Nephron (organoid): ENCODE data around the gene PDK1.
"Not testable (repeated sequence)": the region's sequence is repeated elsewhere in the genome, so short reads cannot be mapped to it uniquely, and the experiment has no call there.

Experiments used
- H3K27ac Mint-ChIP-seq, 3 experiments: 2 replicates each; pipeline ENCODE4 v1.8.0; 2020; ENCODE audit warnings: mixed read lengths in 3 of 3, mild to moderate bottlenecking in 2 of 3, moderate library complexity in 1 of 3
- H3K27me3 Mint-ChIP-seq: 2 replicates; pipeline ENCODE4 v1.8.0; 2021; ENCODE audit warnings: low read depth, mild to moderate bottlenecking, moderate library complexity, mixed read lengths
- H3K36me3 Mint-ChIP-seq: 2 replicates; pipeline ENCODE4 v1.8.0; 2020; ENCODE audit warnings: low read depth, mixed read lengths
- H3K4me1 Mint-ChIP-seq: 2 replicates; pipeline ENCODE4 v1.8.0; 2020; ENCODE audit warnings: mixed read lengths
- H3K4me3 Mint-ChIP-seq, 3 experiments: 2 replicates each; pipeline ENCODE4 v1.8.0; 2020; ENCODE audit warnings: mild to moderate bottlenecking in 3 of 3, mixed read lengths in 3 of 3, moderate library complexity in 2 of 3
- H3K9me3 Mint-ChIP-seq: 2 replicates; pipeline ENCODE4 v1.8.0; 2020; ENCODE audit warnings: mixed read lengths
- CTCF ChIP-seq, 3 experiments: fragments of 200-600 bp; sonication (generic); IDR thresholded peaks; one replicate each; pipeline ENCODE4 v1.5.0; 2021; ENCODE audit warnings: antibody characterized with exemption in 3 of 3; ENCODE audit not compliant: unreplicated experiment in 3 of 3

PDK1 gene

GRCh38 chr2:172513524-172513900 is 42.4 kb upstream of the PDK1 start:
- Mint-ChIP-seq H3K27ac (no peak overlapping the region), H3K27me3 (no peaks in the 10 kb centered on the region), H3K9me3 (peaks cover 46% of the 10 kb centered on the region), H3K4me3 (no peak overlapping the region), H3K4me1 (no peaks in the 10 kb centered on the region), H3K36me3 (peaks cover 34% of the 10 kb centered on the region)
- TF ChIP-seq CTCF (IDR thresholded peaks at IDR 0.05; ENCODE audit: unreplicated experiment in 3 of 3) = no peak

GRCh38 chr2:172513935-172514586 is 41.8 kb upstream of the PDK1 start:
- Mint-ChIP-seq H3K27me3 (no peaks in the 10 kb centered on the region), H3K4me3 (no peak overlapping the region), H3K9me3 (peaks cover 48% of the 10 kb centered on the region), H3K4me1 (no peaks in the 10 kb centered on the region), H3K27ac (no peak overlapping the region), H3K36me3 (peaks cover 36% of the 10 kb centered on the region)
- TF ChIP-seq CTCF (IDR thresholded peaks at IDR 0.05; ENCODE audit: unreplicated experiment in 3 of 3) = no peak

- peaks cover 30% of the 10 kb centered on the region for H3K36me3 Mint-ChIP-seq
- no peak for TF ChIP-seq CTCF (IDR thresholded peaks at IDR 0.05; ENCODE audit: unreplicated experiment in 3 of 3)
- peaks cover 43% of the 10 kb centered on the region for H3K9me3 Mint-ChIP-seq
- H3K4me3 Mint-ChIP-seq = no peak overlapping the region
- H3K27me3 Mint-ChIP-seq = peaks cover 3% of the 10 kb centered on the region
- H3K27ac Mint-ChIP-seq = no peak overlapping the region
- no peaks in the 10 kb centered on the region for H3K4me1 Mint-ChIP-seq
Observed at GRCh38 chr2:172516299-172516698, 39.6 kb upstream of the PDK1 start.

GRCh38 chr2:172518995-172519394 is 36.9 kb upstream of the PDK1 start:
- H3K9me3 Mint-ChIP-seq = peaks cover 23% of the 10 kb centered on the region
- no peak overlapping the region for H3K4me3 Mint-ChIP-seq
- H3K4me1 Mint-ChIP-seq = no peaks in the 10 kb centered on the region
- peaks cover 13% of the 10 kb centered on the region for H3K36me3 Mint-ChIP-seq
- no peak for TF ChIP-seq CTCF (IDR thresholded peaks at IDR 0.05; ENCODE audit: unreplicated experiment in 3 of 3)
- H3K27ac Mint-ChIP-seq = no peak overlapping the region
- peaks cover 3% of the 10 kb centered on the region for H3K27me3 Mint-ChIP-seq

GRCh38 chr2:172525601-172526000 is 30.3 kb upstream of the PDK1 start:
- TF ChIP-seq CTCF (IDR thresholded peaks at IDR 0.05; ENCODE audit: unreplicated experiment in 3 of 3) = no peak
- Mint-ChIP-seq H3K4me3 (no peak overlapping the region), H3K9me3 (peaks cover 40% of the 10 kb centered on the region), H3K27ac (no peak overlapping the region), H3K36me3 (peaks cover 26% of the 10 kb centered on the region), H3K27me3 (peaks cover 3% of the 10 kb centered on the region), H3K4me1 (no peaks in the 10 kb centered on the region)

- no peak for TF ChIP-seq CTCF (IDR thresholded peaks at IDR 0.05; ENCODE audit: unreplicated experiment in 3 of 3)
- no peak overlapping the region for H3K4me3 Mint-ChIP-seq
- H3K27ac Mint-ChIP-seq = no peak overlapping the region
- H3K36me3 Mint-ChIP-seq = peaks cover 35% of the 10 kb centered on the region
- H3K9me3 Mint-ChIP-seq = peaks cover 34% of the 10 kb centered on the region
- no peaks in the 10 kb centered on the region for H3K4me1 Mint-ChIP-seq
- H3K27me3 Mint-ChIP-seq = no peaks in the 10 kb centered on the region
Observed at GRCh38 chr2:172531309-172531708, 24.6 kb upstream of the PDK1 start.

- H3K27me3 Mint-ChIP-seq = not testable (repeated sequence)
- H3K9me3 Mint-ChIP-seq = peaks cover 29% of the 10 kb centered on the region
Observed at GRCh38 chr2:172532461-172532860, 23.4 kb upstream of the PDK1 start.

More at GRCh38 chr2:172532461-172532860, 23.4 kb upstream of the PDK1 start:
- H3K36me3 Mint-ChIP-seq = peaks cover 34% of the 10 kb centered on the region
- not testable (repeated sequence) for H3K4me3 Mint-ChIP-seq, H3K4me1 Mint-ChIP-seq, H3K27ac Mint-ChIP-seq
